SK-N-SH treated with all-trans-retinoic acid at 6 μM for 48 hours (cell line): Measurements from ENCODE around the gene OR1S2.

Experiments used
- ATAC-seq: fragments of 200-7000 bp; cut with Tn5 transposase; 3 replicates; pipeline ENCODE4 v1.9.1; 2020; ENCODE audit warnings: mild to moderate bottlenecking, moderate library complexity
- CREB5 ChIP-seq: fragments of 250-450 bp; sonication (Bioruptor Pico); IDR thresholded peaks from 2 replicates; pipeline ENCODE4 v1.5.1; 2020; ENCODE audit warnings: low read depth, mild to moderate bottlenecking, moderate library complexity
- CSDC2 ChIP-seq: fragments of 250-450 bp; sonication (Bioruptor Pico); IDR thresholded peaks from 2 replicates; pipeline ENCODE4 v1.5.0; 2020; ENCODE audit warnings: mild to moderate bottlenecking, moderate library complexity
- CSRNP3 ChIP-seq: fragments of 250-450 bp; sonication (Bioruptor Pico); IDR thresholded peaks from 2 replicates; pipeline ENCODE4 v1.5.1; 2021; ENCODE audit warnings: mild to moderate bottlenecking, moderate library complexity
- GLIS3 ChIP-seq: fragments of 250-450 bp; sonication (Bioruptor Pico); IDR thresholded peaks from 2 replicates; pipeline ENCODE4 v1.5.0; 2020; ENCODE audit warnings: mild to moderate bottlenecking, moderate library complexity
- ISL1 ChIP-seq: fragments of 250-450 bp; sonication (Bioruptor Pico); IDR thresholded peaks from 2 replicates; pipeline ENCODE4 v2.1.2; 2022; ENCODE audit warnings: mild to moderate bottlenecking, moderate library complexity
- OSR1 ChIP-seq: fragments of 250-450 bp; sonication (Bioruptor Pico); IDR thresholded peaks from 2 replicates; pipeline ENCODE4 v1.8.0; 2022; ENCODE audit warnings: moderate library complexity, mild to moderate bottlenecking, inconsistent platforms
- PPARA ChIP-seq: fragments of 250-450 bp; sonication (Bioruptor Pico); IDR thresholded peaks from 2 replicates; pipeline ENCODE4 v1.5.0; 2020; ENCODE audit warnings: mild to moderate bottlenecking, borderline replicate concordance
- RARB ChIP-seq: fragments of 250-450 bp; sonication (Bioruptor Pico); IDR thresholded peaks from 2 replicates; pipeline ENCODE4 v1.8.0; 2021; ENCODE audit warnings: mild to moderate bottlenecking, moderate library complexity
- SNAI2 ChIP-seq: fragments of 250-450 bp; sonication (Bioruptor Pico); IDR thresholded peaks from 2 replicates; pipeline ENCODE4 v1.5.0; 2020; ENCODE audit warnings: mild to moderate bottlenecking, moderate library complexity
- TCF4 ChIP-seq: fragments of 250-450 bp; sonication (Bioruptor Pico); IDR thresholded peaks from 2 replicates; pipeline ENCODE4 v1.8.0; 2021; ENCODE audit warnings: mild to moderate bottlenecking, moderate library complexity, borderline replicate concordance
- TOX ChIP-seq: fragments of 250-450 bp; sonication (Bioruptor Pico); IDR thresholded peaks from 2 replicates; pipeline ENCODE4 v1.8.0; 2021; ENCODE audit warnings: mild to moderate bottlenecking, moderate library complexity, borderline replicate concordance
- ZC3H10 ChIP-seq: fragments of 250-450 bp; sonication (Bioruptor Pico); IDR thresholded peaks from 2 replicates; pipeline ENCODE4 v1.5.1; 2021; ENCODE audit warnings: mild to moderate bottlenecking, moderate library complexity
- ZFP3 ChIP-seq: fragments of 250-450 bp; sonication (Bioruptor Pico); IDR thresholded peaks from 2 replicates; pipeline ENCODE4 v1.5.0; 2020; ENCODE audit warnings: mild to moderate bottlenecking, moderate library complexity
- ZFP30 ChIP-seq: fragments of 450-650 bp; formaldehyde crosslinking; IDR thresholded peaks from 2 replicates; pipeline ENCODE4 v1.5.0; 2022; ENCODE audit warnings: mild to moderate bottlenecking, moderate library complexity
- ZNF565 ChIP-seq: fragments of 450-650 bp; formaldehyde crosslinking; conservative IDR thresholded peaks from 2 replicates; pipeline ENCODE4 v1.5.0; 2020; ENCODE audit warnings: low read depth, mild to moderate bottlenecking, moderate library complexity
- ZNF70 ChIP-seq: fragments of 450-650 bp; formaldehyde crosslinking; IDR thresholded peaks from 2 replicates; pipeline ENCODE4 v1.5.0; 2020; ENCODE audit warnings: mild to moderate bottlenecking, moderate library complexity
- TF ChIP-seq, protein P1 (sequence below): fragments of 250-450 bp; sonication (Bioruptor Pico); IDR thresholded peaks from 2 replicates; pipeline ENCODE4 v1.5.0; 2020; ENCODE audit warnings: mild to moderate bottlenecking, moderate library complexity
- TF ChIP-seq, protein P2 (sequence below): fragments of 250-450 bp; sonication (Bioruptor Pico); IDR thresholded peaks from 2 replicates; pipeline ENCODE4 v1.8.0; 2020; ENCODE audit warnings: mild to moderate bottlenecking, moderate library complexity, borderline replicate concordance
- TF ChIP-seq, protein P3 (sequence below): fragments of 250-450 bp; sonication (Bioruptor Pico); IDR thresholded peaks from 2 replicates; pipeline ENCODE4 v1.8.0; 2021; ENCODE audit warnings: low read depth, mild to moderate bottlenecking, moderate library complexity, borderline replicate concordance

Gene OR1S2

GRCh38 chr11:58192229-58192628 lies 11.7 kb downstream of the OR1S2 start:
- no peak for TF ChIP-seq ZC3H10 (CRISPR knock-in tag)
- no peak for ATAC-seq

GRCh38 chr11:58188770-58189169 lies 15.2 kb downstream of the OR1S2 start, which contains the start of gene OR9Q2:
Gene OR9Q2, plus strand, starts transcription at chr11:58189070. Its CDS starts 1,421 bp downstream, at chr11:58190491.
- no peak for ATAC-seq

DNA sequence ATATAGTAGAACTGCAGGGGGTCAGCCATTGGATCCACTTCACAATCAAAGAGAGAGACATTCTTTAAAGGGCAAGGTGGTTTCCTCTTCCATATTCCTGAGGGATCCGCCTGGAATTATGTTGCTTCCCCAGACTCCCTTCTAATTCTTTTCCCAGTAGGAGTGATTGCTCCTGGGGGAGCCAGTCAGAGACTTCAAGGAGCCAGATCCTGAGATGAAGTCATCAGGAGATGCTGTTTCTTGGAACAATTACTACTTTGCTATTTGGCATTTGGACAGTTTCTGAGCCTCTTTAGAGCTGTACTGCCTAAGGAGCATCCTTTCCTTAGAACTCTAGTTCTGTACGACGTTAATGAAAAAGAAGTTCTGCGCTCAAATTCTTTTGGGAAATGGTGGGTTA lies 17.0 kb downstream of the OR1S2 start:
- ATAC-seq, result no peak

More at GRCh38 chr11:58188770-58189169, 15.2 kb downstream of the OR1S2 start, which contains the start of gene OR9Q2:
- TF ChIP-seq ZFP3 (CRISPR knock-in tag), result no peak
- TF ChIP-seq ZNF70, result no peak
- TF ChIP-seq, all 23 proteins: peak for 0

DNA sequence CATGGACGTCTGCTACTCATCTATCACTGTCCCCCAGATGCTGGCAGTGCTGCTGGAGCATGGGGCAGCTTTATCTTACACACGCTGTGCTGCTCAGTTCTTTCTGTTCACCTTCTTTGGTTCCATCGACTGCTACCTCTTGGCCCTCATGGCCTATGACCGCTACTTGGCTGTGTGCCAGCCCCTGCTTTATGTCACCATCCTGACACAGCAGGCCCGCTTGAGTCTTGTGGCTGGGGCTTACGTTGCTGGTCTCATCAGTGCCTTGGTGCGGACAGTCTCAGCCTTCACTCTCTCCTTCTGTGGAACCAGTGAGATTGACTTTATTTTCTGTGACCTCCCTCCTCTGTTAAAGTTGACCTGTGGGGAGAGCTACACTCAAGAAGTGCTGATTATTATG lies 24.3 kb downstream of the OR1S2 start:
- TF ChIP-seq GLIS3 (CRISPR knock-in tag), result no peak
- no peak for TF ChIP-seq CSRNP3 (CRISPR knock-in tag)
- no peak for TF ChIP-seq ZNF565
- no peak for TF ChIP-seq ZFP30
- no peak for TF ChIP-seq CREB5 (CRISPR knock-in tag)
- TF ChIP-seq CSDC2 (CRISPR knock-in tag), result no peak
- TF ChIP-seq, protein P1, sequence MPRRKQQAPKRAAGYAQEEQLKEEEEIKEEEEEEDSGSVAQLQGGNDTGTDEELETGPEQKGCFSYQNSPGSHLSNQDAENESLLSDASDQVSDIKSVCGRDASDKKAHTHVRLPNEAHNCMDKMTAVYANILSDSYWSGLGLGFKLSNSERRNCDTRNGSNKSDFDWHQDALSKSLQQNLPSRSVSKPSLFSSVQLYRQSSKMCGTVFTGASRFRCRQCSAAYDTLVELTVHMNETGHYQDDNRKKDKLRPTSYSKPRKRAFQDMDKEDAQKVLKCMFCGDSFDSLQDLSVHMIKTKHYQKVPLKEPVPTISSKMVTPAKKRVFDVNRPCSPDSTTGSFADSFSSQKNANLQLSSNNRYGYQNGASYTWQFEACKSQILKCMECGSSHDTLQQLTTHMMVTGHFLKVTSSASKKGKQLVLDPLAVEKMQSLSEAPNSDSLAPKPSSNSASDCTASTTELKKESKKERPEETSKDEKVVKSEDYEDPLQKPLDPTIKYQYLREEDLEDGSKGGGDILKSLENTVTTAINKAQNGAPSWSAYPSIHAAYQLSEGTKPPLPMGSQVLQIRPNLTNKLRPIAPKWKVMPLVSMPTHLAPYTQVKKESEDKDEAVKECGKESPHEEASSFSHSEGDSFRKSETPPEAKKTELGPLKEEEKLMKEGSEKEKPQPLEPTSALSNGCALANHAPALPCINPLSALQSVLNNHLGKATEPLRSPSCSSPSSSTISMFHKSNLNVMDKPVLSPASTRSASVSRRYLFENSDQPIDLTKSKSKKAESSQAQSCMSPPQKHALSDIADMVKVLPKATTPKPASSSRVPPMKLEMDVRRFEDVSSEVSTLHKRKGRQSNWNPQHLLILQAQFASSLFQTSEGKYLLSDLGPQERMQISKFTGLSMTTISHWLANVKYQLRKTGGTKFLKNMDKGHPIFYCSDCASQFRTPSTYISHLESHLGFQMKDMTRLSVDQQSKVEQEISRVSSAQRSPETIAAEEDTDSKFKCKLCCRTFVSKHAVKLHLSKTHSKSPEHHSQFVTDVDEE (CRISPR knock-in tag), result no peak
- no peak for TF ChIP-seq ZFP3 (CRISPR knock-in tag)
- no peak for TF ChIP-seq TOX (CRISPR knock-in tag)
- TF ChIP-seq, protein P2, sequence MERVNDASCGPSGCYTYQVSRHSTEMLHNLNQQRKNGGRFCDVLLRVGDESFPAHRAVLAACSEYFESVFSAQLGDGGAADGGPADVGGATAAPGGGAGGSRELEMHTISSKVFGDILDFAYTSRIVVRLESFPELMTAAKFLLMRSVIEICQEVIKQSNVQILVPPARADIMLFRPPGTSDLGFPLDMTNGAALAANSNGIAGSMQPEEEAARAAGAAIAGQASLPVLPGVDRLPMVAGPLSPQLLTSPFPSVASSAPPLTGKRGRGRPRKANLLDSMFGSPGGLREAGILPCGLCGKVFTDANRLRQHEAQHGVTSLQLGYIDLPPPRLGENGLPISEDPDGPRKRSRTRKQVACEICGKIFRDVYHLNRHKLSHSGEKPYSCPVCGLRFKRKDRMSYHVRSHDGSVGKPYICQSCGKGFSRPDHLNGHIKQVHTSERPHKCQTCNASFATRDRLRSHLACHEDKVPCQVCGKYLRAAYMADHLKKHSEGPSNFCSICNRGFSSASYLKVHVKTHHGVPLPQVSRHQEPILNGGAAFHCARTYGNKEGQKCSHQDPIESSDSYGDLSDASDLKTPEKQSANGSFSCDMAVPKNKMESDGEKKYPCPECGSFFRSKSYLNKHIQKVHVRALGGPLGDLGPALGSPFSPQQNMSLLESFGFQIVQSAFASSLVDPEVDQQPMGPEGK (CRISPR knock-in tag), result no peak
- no peak for TF ChIP-seq OSR1 (CRISPR knock-in tag)
- no peak for TF ChIP-seq TCF4 (CRISPR knock-in tag)
- TF ChIP-seq PPARA, result no peak
- TF ChIP-seq, protein P3, sequence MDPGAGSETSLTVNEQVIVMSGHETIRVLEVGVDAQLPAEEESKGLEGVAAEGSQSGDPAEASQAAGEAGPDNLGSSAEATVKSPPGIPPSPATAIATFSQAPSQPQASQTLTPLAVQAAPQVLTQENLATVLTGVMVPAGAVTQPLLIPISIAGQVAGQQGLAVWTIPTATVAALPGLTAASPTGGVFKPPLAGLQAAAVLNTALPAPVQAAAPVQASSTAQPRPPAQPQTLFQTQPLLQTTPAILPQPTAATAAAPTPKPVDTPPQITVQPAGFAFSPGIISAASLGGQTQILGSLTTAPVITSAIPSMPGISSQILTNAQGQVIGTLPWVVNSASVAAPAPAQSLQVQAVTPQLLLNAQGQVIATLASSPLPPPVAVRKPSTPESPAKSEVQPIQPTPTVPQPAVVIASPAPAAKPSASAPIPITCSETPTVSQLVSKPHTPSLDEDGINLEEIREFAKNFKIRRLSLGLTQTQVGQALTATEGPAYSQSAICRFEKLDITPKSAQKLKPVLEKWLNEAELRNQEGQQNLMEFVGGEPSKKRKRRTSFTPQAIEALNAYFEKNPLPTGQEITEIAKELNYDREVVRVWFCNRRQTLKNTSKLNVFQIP, result no peak
- TF ChIP-seq ZC3H10 (CRISPR knock-in tag), result no peak
- TF ChIP-seq ISL1 (CRISPR knock-in tag), result no peak
- TF ChIP-seq ZNF70, result no peak
- TF ChIP-seq SNAI2 (CRISPR knock-in tag), result no peak
- no peak for TF ChIP-seq RARB (CRISPR knock-in tag)
- no peak for ATAC-seq

More for the DNA sequence above, 17.0 kb downstream of the OR1S2 start:
- no peak for TF ChIP-seq ZFP30
- no peak for TF ChIP-seq ZFP3 (CRISPR knock-in tag)
- no peak for TF ChIP-seq CSDC2 (CRISPR knock-in tag)
- TF ChIP-seq SNAI2 (CRISPR knock-in tag), result no peak
- TF ChIP-seq PPARA, result no peak
- no peak for TF ChIP-seq ZNF70
- no peak for TF ChIP-seq TOX (CRISPR knock-in tag)
- no peak for TF ChIP-seq CSRNP3 (CRISPR knock-in tag)
- TF ChIP-seq, protein P3, result no peak
